Measurements from ENCODE around the gene GABRG3.

DNA sequence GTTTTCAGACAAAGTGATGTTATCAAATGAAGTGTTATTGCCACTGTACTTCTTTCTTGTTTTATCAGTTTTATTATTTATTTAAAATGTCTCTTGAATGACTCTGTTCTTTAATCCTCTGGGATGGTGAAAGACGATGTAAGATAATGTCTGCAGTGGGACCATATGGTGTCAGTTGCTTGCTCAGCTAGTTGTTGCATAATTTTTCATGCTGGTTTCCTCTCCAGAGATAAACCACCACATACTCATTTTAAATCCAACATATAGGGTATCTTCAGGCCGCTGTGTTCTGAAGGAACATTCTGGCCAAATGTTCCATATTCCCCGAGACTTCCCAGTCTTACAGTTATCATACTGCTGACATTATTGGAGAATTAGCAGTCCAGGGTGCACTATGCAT, 75.9 kb downstream of the GABRG3 start:
- TF ChIP-seq, protein P1, sequence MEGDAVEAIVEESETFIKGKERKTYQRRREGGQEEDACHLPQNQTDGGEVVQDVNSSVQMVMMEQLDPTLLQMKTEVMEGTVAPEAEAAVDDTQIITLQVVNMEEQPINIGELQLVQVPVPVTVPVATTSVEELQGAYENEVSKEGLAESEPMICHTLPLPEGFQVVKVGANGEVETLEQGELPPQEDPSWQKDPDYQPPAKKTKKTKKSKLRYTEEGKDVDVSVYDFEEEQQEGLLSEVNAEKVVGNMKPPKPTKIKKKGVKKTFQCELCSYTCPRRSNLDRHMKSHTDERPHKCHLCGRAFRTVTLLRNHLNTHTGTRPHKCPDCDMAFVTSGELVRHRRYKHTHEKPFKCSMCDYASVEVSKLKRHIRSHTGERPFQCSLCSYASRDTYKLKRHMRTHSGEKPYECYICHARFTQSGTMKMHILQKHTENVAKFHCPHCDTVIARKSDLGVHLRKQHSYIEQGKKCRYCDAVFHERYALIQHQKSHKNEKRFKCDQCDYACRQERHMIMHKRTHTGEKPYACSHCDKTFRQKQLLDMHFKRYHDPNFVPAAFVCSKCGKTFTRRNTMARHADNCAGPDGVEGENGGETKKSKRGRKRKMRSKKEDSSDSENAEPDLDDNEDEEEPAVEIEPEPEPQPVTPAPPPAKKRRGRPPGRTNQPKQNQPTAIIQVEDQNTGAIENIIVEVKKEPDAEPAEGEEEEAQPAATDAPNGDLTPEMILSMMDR (IDR thresholded peaks at IDR 0.05) = no peak
- no peak for TF ChIP-seq POLR2A (IDR thresholded peaks at IDR 0.05)
